ENCODE results near the gene DOCK2.

GRCh38 chr5:169814045-169814444, 177.0 kb downstream of the DOCK2 start:
- TF ChIP-seq, protein P1, sequence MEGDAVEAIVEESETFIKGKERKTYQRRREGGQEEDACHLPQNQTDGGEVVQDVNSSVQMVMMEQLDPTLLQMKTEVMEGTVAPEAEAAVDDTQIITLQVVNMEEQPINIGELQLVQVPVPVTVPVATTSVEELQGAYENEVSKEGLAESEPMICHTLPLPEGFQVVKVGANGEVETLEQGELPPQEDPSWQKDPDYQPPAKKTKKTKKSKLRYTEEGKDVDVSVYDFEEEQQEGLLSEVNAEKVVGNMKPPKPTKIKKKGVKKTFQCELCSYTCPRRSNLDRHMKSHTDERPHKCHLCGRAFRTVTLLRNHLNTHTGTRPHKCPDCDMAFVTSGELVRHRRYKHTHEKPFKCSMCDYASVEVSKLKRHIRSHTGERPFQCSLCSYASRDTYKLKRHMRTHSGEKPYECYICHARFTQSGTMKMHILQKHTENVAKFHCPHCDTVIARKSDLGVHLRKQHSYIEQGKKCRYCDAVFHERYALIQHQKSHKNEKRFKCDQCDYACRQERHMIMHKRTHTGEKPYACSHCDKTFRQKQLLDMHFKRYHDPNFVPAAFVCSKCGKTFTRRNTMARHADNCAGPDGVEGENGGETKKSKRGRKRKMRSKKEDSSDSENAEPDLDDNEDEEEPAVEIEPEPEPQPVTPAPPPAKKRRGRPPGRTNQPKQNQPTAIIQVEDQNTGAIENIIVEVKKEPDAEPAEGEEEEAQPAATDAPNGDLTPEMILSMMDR (optimal IDR thresholded peaks at IDR 0.05 in 1 of 3, IDR thresholded peaks at IDR 0.05 in 1 of 3, conservative IDR thresholded peaks at IDR 0.05 in 1 of 3; ENCODE audit: extremely low read depth in 1 of 3, insufficient read depth in 2 of 3, low read length in 3 of 3): no peak
- no peak for TF ChIP-seq EZH2 (IDR thresholded peaks at IDR 0.05; ENCODE audit: low read length)

Measured in keratinocyte (primary cell).